ENCODE measurements around the gene NUP62.

GRCh38 chr19:49953416-49953815 lies 24.1 kb upstream of the NUP62 start:
- TF ChIP-seq SNAI2 (CRISPR knock-in tag; IDR thresholded peaks at IDR 0.05), result no peak
- TF ChIP-seq ARNTL (CRISPR knock-in tag; IDR thresholded peaks at IDR 0.05; ENCODE audit: borderline replicate concordance, low read depth), result no peak
- no peak for TF ChIP-seq PATZ1 (CRISPR knock-in tag; IDR thresholded peaks at IDR 0.05; ENCODE audit: borderline replicate concordance)
- TF ChIP-seq RARB (CRISPR knock-in tag; IDR thresholded peaks at IDR 0.05), result no peak
- TF ChIP-seq ESRRG (CRISPR knock-in tag; IDR thresholded peaks at IDR 0.05), result no peak
- no peak for TF ChIP-seq ZNF8 (CRISPR knock-in tag; IDR thresholded peaks at IDR 0.05)
- TF ChIP-seq CSRNP3 (CRISPR knock-in tag; IDR thresholded peaks at IDR 0.05), result no peak
